IMR-90 (cell line): ENCODE data around the gene UNC13B. TPM values are rescaled to one million over a fixed set of nuclear protein-coding genes. Genes with fewer than 3 reads are reported as not detected.

Experiments used
- ATAC-seq: fragments of 200-7000 bp; cut with Tn5 transposase; 2 replicates; pipeline ENCODE4 v1.9.1; 2020; ENCODE audit warnings: low read depth, mild to moderate bottlenecking, moderate library complexity
- BruUV-seq: library from RNA; stranded (reverse); fragments of 400-500 nt; replicated peaks from 2 replicates; lab custom pipeline; 2021; lab: Mats Ljungman, UMichigan
- CTCF ChIA-PET: fragments of 300-600 bp; formaldehyde crosslinking; extraction: SDS; loops from one replicate; lab custom pipeline; 2021; ENCODE audit warnings: antibody characterized with exemption; lab: Yijun Ruan, JAX
- POLR2A ChIA-PET: fragments of 300-600 bp; sonication (Branson Sonifier 250); formaldehyde crosslinking; loops from one replicate; lab custom pipeline; 2022; ENCODE audit warnings: antibody characterized with exemption; ENCODE audit not compliant: unreplicated experiment; lab: Charles Lee
- DNase-seq: peaks from one replicate; pipeline ENCODE4 v3.0.0; 2013
- H2AFZ ChIP-seq: replicated peaks from 2 replicates; pipeline ENCODE3; 2013; ENCODE audit warnings: low read length, mild to moderate bottlenecking; ENCODE audit not compliant: poor library complexity
- H2AK5ac ChIP-seq: 2 replicates; pipeline ENCODE4 v1.6.1; 2013; ENCODE audit warnings: low read depth, low read length, inconsistent platforms
- H2AK9ac ChIP-seq: replicated peaks from 2 replicates; pipeline ENCODE3; 2013; ENCODE audit warnings: mild to moderate bottlenecking, low read depth, low read length, moderate library complexity; ENCODE audit not compliant: poor library complexity
- H2BK120ac ChIP-seq: 2 replicates; pipeline ENCODE4 v1.6.1; 2013; ENCODE audit warnings: low read depth, low read length, inconsistent platforms
- H2BK15ac ChIP-seq: 3 replicates; pipeline ENCODE4 v1.6.1; 2013; ENCODE audit warnings: low read depth, low read length, inconsistent platforms
- H2BK20ac ChIP-seq: 2 replicates; pipeline ENCODE4 v1.6.1; 2013; ENCODE audit warnings: low read depth, mild to moderate bottlenecking, inconsistent platforms, low read length, moderate library complexity
- H2BK5ac ChIP-seq: 2 replicates; pipeline ENCODE4 v1.6.1; 2013; ENCODE audit warnings: mild to moderate bottlenecking, low read depth, low read length, inconsistent platforms; ENCODE audit not compliant: poor library complexity, severe bottlenecking
- H3K14ac ChIP-seq: replicated peaks from 2 replicates; pipeline ENCODE4 v1.6.1; 2013; ENCODE audit warnings: low read depth, low read length, inconsistent platforms
- H3K18ac ChIP-seq: 2 replicates; pipeline ENCODE4 v1.6.1; 2013; ENCODE audit warnings: low read depth, low read length, control low read depth
- H3K23ac ChIP-seq: 2 replicates; pipeline ENCODE4 v1.6.1; 2013; ENCODE audit warnings: low read depth, low read length, inconsistent platforms
- H3K27ac ChIP-seq: 2 replicates; pipeline ENCODE4 v1.5.1; 2013; ENCODE audit warnings: mild to moderate bottlenecking, control low read depth, low read length; ENCODE audit not compliant: insufficient read depth
- H3K27me3 ChIP-seq: 2 replicates; pipeline ENCODE4 v1.6.1; 2013; ENCODE audit warnings: low read length; ENCODE audit not compliant: control insufficient read depth, insufficient read depth
- H3K36me3 ChIP-seq: 2 replicates; pipeline ENCODE4 v1.6.1; 2013; ENCODE audit warnings: low read length, mixed read lengths; ENCODE audit not compliant: control insufficient read depth, insufficient read depth
- H3K4ac ChIP-seq: 2 replicates; pipeline ENCODE4 v1.6.1; 2013; ENCODE audit warnings: low read depth, low read length, inconsistent platforms
- H3K4me1 ChIP-seq: 2 replicates; pipeline ENCODE4 v1.6.1; 2013; ENCODE audit warnings: low read length, mixed read lengths; ENCODE audit not compliant: control insufficient read depth, insufficient read depth
- H3K4me2 ChIP-seq: 2 replicates; pipeline ENCODE4 v1.6.1; 2013; ENCODE audit warnings: low read depth, mild to moderate bottlenecking, control low read depth, low read length, moderate library complexity
- H3K4me3 ChIP-seq: 2 replicates; pipeline ENCODE4 v1.5.1; 2013; ENCODE audit warnings: low read depth, mild to moderate bottlenecking, control low read depth, low read length, moderate library complexity; ENCODE audit not compliant: insufficient read depth
- H3K56ac ChIP-seq: 2 replicates; pipeline ENCODE4 v1.6.1; 2013; ENCODE audit warnings: low read length, inconsistent platforms; ENCODE audit not compliant: insufficient read depth; ENCODE audit errors: extremely low read depth
- H3K79me1 ChIP-seq, 2 experiments: 2 replicates each; pipeline ENCODE4 v1.6.1; 2013; ENCODE audit warnings: low read length in 2 of 2, inconsistent platforms in 1 of 2, low read depth in 1 of 2
- H3K9ac ChIP-seq: 2 replicates; pipeline ENCODE4 v1.6.1; 2013; ENCODE audit warnings: low read depth, low read length, control low read depth
- H3K9me1 ChIP-seq: 2 replicates; pipeline ENCODE4 v1.6.1; 2013; ENCODE audit warnings: low read length, inconsistent platforms; ENCODE audit not compliant: insufficient read depth
- H3K9me3 ChIP-seq: 2 replicates; pipeline ENCODE4 v1.6.1; 2013; ENCODE audit warnings: low read length; ENCODE audit not compliant: control insufficient read depth, insufficient read depth
- H4K20me1 ChIP-seq: 2 replicates; pipeline ENCODE4 v1.6.1; 2013; ENCODE audit warnings: low read length, inconsistent platforms; ENCODE audit not compliant: insufficient read depth
- H4K5ac ChIP-seq: 2 replicates; pipeline ENCODE4 v1.6.1; 2013; ENCODE audit warnings: mild to moderate bottlenecking, low read depth, low read length, control low read depth
- H4K8ac ChIP-seq, 2 experiments: 2 replicates each; pipeline ENCODE4 v1.6.1; 2013; ENCODE audit warnings: low read depth in 2 of 2, low read length in 2 of 2, control low read depth in 1 of 2, inconsistent platforms in 1 of 2
- H4K91ac ChIP-seq: 2 replicates; pipeline ENCODE4 v1.6.1; 2013; ENCODE audit warnings: low read depth, low read length, inconsistent platforms; ENCODE audit not compliant: insufficient read depth
- BHLHE40 ChIP-seq: fragments of 150-350 bp; IDR thresholded peaks from 2 replicates; pipeline ENCODE4 v1.6.1; 2016; ENCODE audit warnings: mild to moderate bottlenecking, low read depth, low read length
- CHD1 ChIP-seq: IDR thresholded peaks from 2 replicates; pipeline ENCODE4 v1.6.1; 2012; ENCODE audit warnings: low read depth, low read length, improper control_type of control experiment
- MAZ ChIP-seq: IDR thresholded peaks from 2 replicates; pipeline ENCODE4 v1.6.1; 2012; ENCODE audit warnings: low read depth, mild to moderate bottlenecking, low read length, improper control_type of control experiment, moderate library complexity, borderline replicate concordance
- MXI1 ChIP-seq: IDR thresholded peaks from 2 replicates; pipeline ENCODE4 v1.6.1; 2012; ENCODE audit warnings: low read depth, mild to moderate bottlenecking, low read length, moderate library complexity, borderline replicate concordance
- NFE2L2 ChIP-seq: fragments of 150-350 bp; IDR thresholded peaks from 2 replicates; pipeline ENCODE4 v1.6.1; 2016; ENCODE audit warnings: low read depth, mild to moderate bottlenecking, low read length
- WGBS, 2 experiments: methylation state at CpG; one replicate each; pipeline versions ENCODE4 v1.1.5 to v1.1.7; 2013; ENCODE audit warnings: missing lambda C conversion rate in 2 of 2; ENCODE audit not compliant: insufficient read length in 1 of 2; ENCODE audit errors: extremely low coverage in 2 of 2; 5-methylcytosine and 5-hydroxymethylcytosine counted together
- dilution Hi-C: fragments of 300-500 bp; cut with HindIII; formaldehyde crosslinking; loops from one replicate; pipeline ENCODE4 v1.14.3; 2018; ENCODE audit warnings: low sequenced_read_pairs; ENCODE audit not compliant: unreplicated experiment
- in situ Hi-C: fragments of 300-500 bp; cut with MboI; formaldehyde crosslinking; loops from 3 replicates; pipeline ENCODE4 v1.14.3; 2019; ENCODE audit warnings: low sequenced_read_pairs, inconsistent platforms, mixed read lengths
- intact Hi-C: fragments of 100-400 bp; cut with micrococcal nuclease; formaldehyde crosslinking; loops from 2 replicates; pipeline ENCODE4 v1.10.0; 2022
- polyA plus RNA-seq, 3 experiments: library from polyadenylated mRNA; depleted of rRNA; stranded (reverse); fragments of >200 nt; gene quantifications; 2 replicates each; pipeline ENCODE4 v1.2.3, GENCODE V29; 2012; ENCODE audit warnings: low replicate concordance in 1 of 3
- total RNA-seq: library from RNA; depleted of rRNA; stranded (reverse); fragments of >200 nt; gene quantifications from 2 replicates; pipeline ENCODE4 v1.2.3, GENCODE V29; 2012
- TF ChIP-seq, protein P1 (sequence below): conservative IDR thresholded peaks from 2 replicates; pipeline ENCODE4 v1.5.1; 2012; ENCODE audit warnings: mild to moderate bottlenecking, low read depth, low read length, improper control_type of control experiment

The UNC13B gene
- total and polyA plus RNA-seq, 2 of the 4 experiments (the other 2 are of a cell fraction): 7.5 to 14.3 TPM

DNA sequence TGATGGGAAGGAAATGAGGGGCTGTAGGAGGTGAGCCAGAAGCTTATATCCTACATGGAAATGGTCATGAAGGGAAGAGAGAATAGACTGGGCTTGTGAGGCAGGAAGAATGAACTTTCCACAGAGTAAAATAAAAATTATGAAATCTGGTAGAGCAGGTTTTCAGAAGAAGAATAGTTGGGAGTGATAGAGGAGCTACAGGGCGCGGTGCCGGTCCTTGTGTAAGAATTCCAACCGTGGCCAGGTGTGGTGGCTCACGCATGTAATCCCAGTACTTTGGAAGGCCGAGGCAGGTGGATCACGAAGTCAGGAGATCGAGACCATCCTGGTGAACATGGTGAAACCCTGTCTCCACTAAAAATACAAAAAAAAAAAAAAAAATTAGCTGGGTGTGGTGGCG, 8.9 kb upstream of the UNC13B start:
- H3K27ac ChIP-seq: no peak overlapping the region
- POLR2A ChIA-PET: no interaction called here
- H4K5ac ChIP-seq: no peak overlapping the region
- dilution Hi-C loops: no loop called here
- H3K36me3 ChIP-seq: no peaks in the 10 kb centered on the region
- no peaks in the 10 kb centered on the region for H4K20me1 ChIP-seq
- no peak overlapping the region for H2AK5ac ChIP-seq
- no peak overlapping the region for H3K4ac ChIP-seq
- no peak for ATAC-seq
- H3K9ac ChIP-seq: no peak overlapping the region
- no peak for DNase-seq
- no peak overlapping the region for H2AFZ ChIP-seq
- WGBS, 2 experiments: 73% methylated on average over 3 of the region's 9 CpGs; no CpG with 5 or more reads in 1 of the 2 experiments
- H3K23ac ChIP-seq: no peak overlapping the region
- no peak overlapping the region for H3K56ac ChIP-seq
- H4K91ac ChIP-seq: no peak overlapping the region
- no peak overlapping the region for H3K4me2 ChIP-seq
- no peak overlapping the region for H2BK120ac ChIP-seq
- intact Hi-C loops: no loop called here
- no peak overlapping the region for H4K8ac ChIP-seq
- H2BK20ac ChIP-seq: no peak overlapping the region
- no peak overlapping the region for H2BK5ac ChIP-seq
- peaks cover 14% of the 10 kb centered on the region for H3K9me3 ChIP-seq
- no peaks in the 10 kb centered on the region for H3K4me1 ChIP-seq
- in situ Hi-C loops: no loop called here
- no peak for TF ChIP-seq BHLHE40
- TF ChIP-seq MAZ: no peak
- TF ChIP-seq CHD1: no peak
- TF ChIP-seq MXI1: no peak
- TF ChIP-seq, protein P1, sequence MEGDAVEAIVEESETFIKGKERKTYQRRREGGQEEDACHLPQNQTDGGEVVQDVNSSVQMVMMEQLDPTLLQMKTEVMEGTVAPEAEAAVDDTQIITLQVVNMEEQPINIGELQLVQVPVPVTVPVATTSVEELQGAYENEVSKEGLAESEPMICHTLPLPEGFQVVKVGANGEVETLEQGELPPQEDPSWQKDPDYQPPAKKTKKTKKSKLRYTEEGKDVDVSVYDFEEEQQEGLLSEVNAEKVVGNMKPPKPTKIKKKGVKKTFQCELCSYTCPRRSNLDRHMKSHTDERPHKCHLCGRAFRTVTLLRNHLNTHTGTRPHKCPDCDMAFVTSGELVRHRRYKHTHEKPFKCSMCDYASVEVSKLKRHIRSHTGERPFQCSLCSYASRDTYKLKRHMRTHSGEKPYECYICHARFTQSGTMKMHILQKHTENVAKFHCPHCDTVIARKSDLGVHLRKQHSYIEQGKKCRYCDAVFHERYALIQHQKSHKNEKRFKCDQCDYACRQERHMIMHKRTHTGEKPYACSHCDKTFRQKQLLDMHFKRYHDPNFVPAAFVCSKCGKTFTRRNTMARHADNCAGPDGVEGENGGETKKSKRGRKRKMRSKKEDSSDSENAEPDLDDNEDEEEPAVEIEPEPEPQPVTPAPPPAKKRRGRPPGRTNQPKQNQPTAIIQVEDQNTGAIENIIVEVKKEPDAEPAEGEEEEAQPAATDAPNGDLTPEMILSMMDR: no peak
- no peak for TF ChIP-seq NFE2L2
- H2AK9ac ChIP-seq: no peak overlapping the region
- H3K79me1 ChIP-seq: no peaks in the 10 kb centered on the region
- H3K27me3 ChIP-seq: no peaks in the 10 kb centered on the region
- no peak overlapping the region for H3K18ac ChIP-seq
- no peaks in the 10 kb centered on the region for H3K9me1 ChIP-seq
- H2BK15ac ChIP-seq: no peak overlapping the region
- no peak overlapping the region for H3K4me3 ChIP-seq
- no peak overlapping the region for H3K14ac ChIP-seq
- CTCF ChIA-PET: interaction anchor here (0.8 kb wide), 1 partner anchor 9 kb away, joined by 4 read pairs; the partner anchor contains the start of gene UNC13B
- BruUV-seq: no TSS peak
